ENCODE data around the gene SYP. TPM values are rescaled to one million over a fixed set of nuclear protein-coding genes. Genes with fewer than 3 reads are reported as not detected.

The SYP gene
- total RNA-seq, 1 donor from 2014 or later, result 3.5 TPM

DNA sequence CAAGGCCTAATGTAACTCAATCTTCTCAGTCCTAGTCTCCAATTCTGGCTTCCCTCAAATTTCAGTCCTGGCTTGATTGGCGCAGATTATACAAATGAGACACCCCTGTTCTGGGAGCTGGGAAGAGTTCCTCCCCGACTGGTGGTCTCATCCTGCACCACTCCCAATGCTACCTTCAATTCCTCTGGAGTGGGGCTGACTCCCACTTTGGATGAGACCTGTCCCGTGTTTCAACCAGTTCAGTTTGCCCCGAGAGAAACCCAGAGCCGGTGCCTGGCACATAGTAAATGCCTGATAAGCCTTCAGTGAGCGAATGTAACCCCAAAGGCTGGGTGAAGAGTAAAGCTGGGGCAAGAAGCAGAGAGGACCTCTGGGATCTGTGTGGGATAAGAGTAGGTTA lies 4.0 kb upstream of the SYP start:
- H3K27me3 ChIP-seq, result no peaks in the 10 kb centered on the region
- intact Hi-C loops (cut with DNase I), result no loop called here
- TF ChIP-seq CTCF (IDR thresholded peaks at IDR 0.05), result no peak
- no peaks in the 10 kb centered on the region for H3K36me3 ChIP-seq
- H3K9me3 ChIP-seq, result no peaks in the 10 kb centered on the region
- no peak overlapping the region for H3K4me3 ChIP-seq
- H3K4me1 ChIP-seq, result peaks cover 3% of the 10 kb centered on the region
- no peak overlapping the region for H3K27ac ChIP-seq
- ATAC-seq, result no peak
- DNase-seq, result no peak

GRCh38 chrX:49203536-49203935 lies 3.5 kb upstream of the SYP start:
- ATAC-seq (no peak), DNase-seq (no peak)
- H3K4me1 ChIP-seq, result peaks cover 3% of the 10 kb centered on the region
- H3K27me3 ChIP-seq, result no peaks in the 10 kb centered on the region
- H3K4me3 ChIP-seq, result no peak overlapping the region
- no peak overlapping the region for H3K27ac ChIP-seq
- intact Hi-C loops (cut with DNase I), result no loop called here
- H3K36me3 ChIP-seq, result no peaks in the 10 kb centered on the region
- TF ChIP-seq CTCF (IDR thresholded peaks at IDR 0.05), result no peak
- no peaks in the 10 kb centered on the region for H3K9me3 ChIP-seq

DNA sequence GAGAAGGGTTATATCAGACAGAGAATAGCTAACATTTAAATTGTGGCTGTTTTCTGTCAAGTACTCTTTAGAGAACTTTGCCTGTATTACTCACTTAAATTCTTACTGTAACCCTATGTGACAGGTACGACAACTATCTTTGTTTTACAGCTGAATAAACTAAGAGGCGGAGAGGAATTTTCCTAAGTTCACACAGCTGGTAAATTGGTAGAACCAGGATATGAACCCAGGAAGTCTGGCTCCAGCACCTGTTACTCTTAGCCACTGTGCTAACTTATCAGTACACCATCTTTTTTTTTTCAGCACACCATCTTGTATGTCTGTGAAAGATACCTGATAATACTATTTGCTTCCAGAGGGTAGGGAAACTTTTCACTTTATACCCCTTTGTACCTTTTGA lies 2.0 kb upstream of the SYP start:
- peaks cover 3% of the 10 kb centered on the region for H3K4me1 ChIP-seq
- TF ChIP-seq CTCF (IDR thresholded peaks at IDR 0.05), result no peak
- no peaks in the 10 kb centered on the region for H3K27me3 ChIP-seq
- H3K9me3 ChIP-seq, result no peaks in the 10 kb centered on the region
- intact Hi-C loops (cut with DNase I), result no loop called here
- no peaks in the 10 kb centered on the region for H3K36me3 ChIP-seq
- no peak overlapping the region for H3K27ac ChIP-seq
- DNase-seq, result no peak
- ATAC-seq, result no peak
- H3K4me3 ChIP-seq, result no peak overlapping the region

GRCh38 chrX:49199315-49199595 lies 738 bp downstream of the SYP start:
- DNase-seq (no peak), ATAC-seq (no peak)
- no peak overlapping the region for H3K4me3 ChIP-seq
- H3K4me1 ChIP-seq, result peaks cover 3% of the 10 kb centered on the region
- TF ChIP-seq CTCF (IDR thresholded peaks at IDR 0.05), result no peak
- no peaks in the 10 kb centered on the region for H3K36me3 ChIP-seq
- no peak overlapping the region for H3K27ac ChIP-seq
- H3K9me3 ChIP-seq, result no peaks in the 10 kb centered on the region
- intact Hi-C loops (cut with DNase I), result no loop called here
- no peaks in the 10 kb centered on the region for H3K27me3 ChIP-seq

- TF ChIP-seq CTCF (IDR thresholded peaks at IDR 0.05), result no peak
- Histone ChIP-seq H3K9me3 (no peaks in the 10 kb centered on the region), H3K27me3 (no peaks in the 10 kb centered on the region), H3K4me3 (no peak overlapping the region), H3K4me1 (peaks cover 3% of the 10 kb centered on the region), H3K36me3 (no peaks in the 10 kb centered on the region), H3K27ac (no peak overlapping the region)
- intact Hi-C loops (cut with DNase I), result no loop called here
- ATAC-seq (no peak), DNase-seq (no peak)
Observed at GRCh38 chrX:49198540-49199314, 1.3 kb downstream of the SYP start.

Data from upper lobe of right lung (tissue), 1 donor.